ENCODE measurements around the gene PRKG1. TPM values are rescaled to one million over a fixed set of nuclear protein-coding genes. Genes with fewer than 3 reads are reported as not detected.

The PRKG1 gene
- total RNA-seq, 4 donors from 2014 or later: 24.0 to 89.1 (median 45.7) TPM

DNA sequence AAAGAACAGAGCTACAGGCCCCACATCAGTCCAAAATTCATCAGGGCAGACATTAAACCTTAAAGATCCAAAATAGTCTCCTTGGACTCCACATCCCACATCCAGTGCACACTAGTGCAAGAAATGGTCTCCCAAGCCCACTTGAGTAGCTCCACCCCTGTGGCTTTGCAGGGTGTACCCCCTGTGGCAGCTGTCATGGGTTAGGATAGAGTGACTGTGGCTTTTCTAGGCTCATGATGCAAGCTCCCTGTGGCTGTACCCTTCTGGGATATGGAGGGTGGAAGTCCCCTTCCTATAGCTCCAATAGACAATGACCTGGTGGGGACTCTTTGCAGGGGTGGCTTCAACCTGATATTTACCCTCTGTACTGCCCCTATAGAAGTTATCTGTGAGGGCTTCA, 1111.0 kb downstream of the PRKG1 start:
- DNase-seq: no peak
- TF ChIP-seq, protein P1, sequence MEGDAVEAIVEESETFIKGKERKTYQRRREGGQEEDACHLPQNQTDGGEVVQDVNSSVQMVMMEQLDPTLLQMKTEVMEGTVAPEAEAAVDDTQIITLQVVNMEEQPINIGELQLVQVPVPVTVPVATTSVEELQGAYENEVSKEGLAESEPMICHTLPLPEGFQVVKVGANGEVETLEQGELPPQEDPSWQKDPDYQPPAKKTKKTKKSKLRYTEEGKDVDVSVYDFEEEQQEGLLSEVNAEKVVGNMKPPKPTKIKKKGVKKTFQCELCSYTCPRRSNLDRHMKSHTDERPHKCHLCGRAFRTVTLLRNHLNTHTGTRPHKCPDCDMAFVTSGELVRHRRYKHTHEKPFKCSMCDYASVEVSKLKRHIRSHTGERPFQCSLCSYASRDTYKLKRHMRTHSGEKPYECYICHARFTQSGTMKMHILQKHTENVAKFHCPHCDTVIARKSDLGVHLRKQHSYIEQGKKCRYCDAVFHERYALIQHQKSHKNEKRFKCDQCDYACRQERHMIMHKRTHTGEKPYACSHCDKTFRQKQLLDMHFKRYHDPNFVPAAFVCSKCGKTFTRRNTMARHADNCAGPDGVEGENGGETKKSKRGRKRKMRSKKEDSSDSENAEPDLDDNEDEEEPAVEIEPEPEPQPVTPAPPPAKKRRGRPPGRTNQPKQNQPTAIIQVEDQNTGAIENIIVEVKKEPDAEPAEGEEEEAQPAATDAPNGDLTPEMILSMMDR (IDR thresholded peaks at IDR 0.05): no peak
- TF ChIP-seq POLR2A (IDR thresholded peaks at IDR 0.05): no peak

DNA sequence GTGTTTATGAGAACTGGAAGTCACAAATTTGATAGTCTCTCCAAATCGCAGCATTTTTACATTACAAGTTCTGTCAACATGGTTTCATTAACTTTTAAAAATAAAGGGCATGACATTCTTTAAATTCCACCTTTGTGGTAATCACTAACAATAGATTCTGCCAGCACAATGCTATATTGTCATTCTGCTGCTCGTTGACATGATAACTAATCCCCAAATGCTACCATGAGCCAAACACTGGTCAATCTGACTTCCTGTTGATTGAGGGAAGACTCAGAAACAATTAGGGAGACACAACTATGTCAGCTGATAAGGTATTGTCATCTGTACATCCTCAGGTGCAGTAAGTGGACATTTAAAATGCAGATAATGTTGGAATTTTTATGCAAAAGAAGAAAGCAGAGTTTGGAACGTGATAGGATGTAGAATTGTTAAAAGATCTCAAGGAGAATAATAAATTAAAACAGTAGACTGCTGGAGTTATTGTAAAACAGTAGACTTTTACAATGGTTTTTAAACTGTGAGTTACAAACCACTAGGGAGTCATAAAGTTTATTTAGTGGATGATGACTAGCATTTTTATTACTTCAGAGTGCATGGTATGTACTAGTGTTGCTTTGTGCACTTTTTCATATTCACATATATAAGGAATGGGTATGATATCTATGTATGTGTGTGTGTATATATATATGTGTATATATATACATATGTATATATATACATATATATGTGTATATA, 1113.4 kb downstream of the PRKG1 start:
- no peak for TF ChIP-seq POLR2A (IDR thresholded peaks at IDR 0.05)
- TF ChIP-seq, protein P1 (IDR thresholded peaks at IDR 0.05): no peak
- Histone ChIP-seq H3K27ac (no peak overlapping the region), H3K4me3 (no peak overlapping the region)

More for the DNA sequence above, 1111.0 kb downstream of the PRKG1 start:
- H3K36me3 ChIP-seq: no peaks in the 10 kb centered on the region
- no peak overlapping the region for H3K4me3 ChIP-seq
- H3K27me3 ChIP-seq: no peaks in the 10 kb centered on the region
- no peaks in the 10 kb centered on the region for H3K9me3 ChIP-seq
- no peak overlapping the region for H3K27ac ChIP-seq
- no peaks in the 10 kb centered on the region for H3K4me1 ChIP-seq

DNA sequence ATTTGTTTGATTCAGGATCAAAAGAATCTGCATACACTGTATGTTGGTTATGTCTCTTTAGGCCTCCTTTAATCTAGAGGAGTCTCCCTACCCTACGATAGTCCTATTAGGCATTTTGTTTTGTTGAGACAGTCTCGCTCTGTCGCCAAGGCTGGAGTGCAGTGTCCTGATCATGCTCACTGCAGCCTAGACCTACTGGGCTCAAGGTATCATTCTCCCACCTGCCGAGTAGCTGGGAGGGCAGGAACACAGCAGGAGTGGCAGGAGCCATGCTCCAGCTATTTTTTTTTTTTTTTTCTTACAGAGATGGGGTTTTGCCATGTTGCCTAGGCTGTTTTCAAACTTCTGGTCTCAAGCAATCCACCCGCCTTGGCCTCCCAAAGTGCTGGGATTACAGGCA, 1116.8 kb downstream of the PRKG1 start:
- DNase-seq: no peak
- Histone ChIP-seq H3K9me3 (no peaks in the 10 kb centered on the region), H3K27me3 (no peaks in the 10 kb centered on the region), H3K4me3 (no peak overlapping the region), H3K36me3 (no peaks in the 10 kb centered on the region), H3K4me1 (no peaks in the 10 kb centered on the region), H3K27ac (no peak overlapping the region)
- TF ChIP-seq, protein P1 (IDR thresholded peaks at IDR 0.05): no peak
- TF ChIP-seq POLR2A (IDR thresholded peaks at IDR 0.05): no peak

More for the DNA sequence above, 1113.4 kb downstream of the PRKG1 start:
- H3K27me3 ChIP-seq: no peaks in the 10 kb centered on the region
- H3K9me3 ChIP-seq: no peaks in the 10 kb centered on the region
- no peak for DNase-seq
- no peaks in the 10 kb centered on the region for H3K36me3 ChIP-seq
- no peaks in the 10 kb centered on the region for H3K4me1 ChIP-seq

DNA sequence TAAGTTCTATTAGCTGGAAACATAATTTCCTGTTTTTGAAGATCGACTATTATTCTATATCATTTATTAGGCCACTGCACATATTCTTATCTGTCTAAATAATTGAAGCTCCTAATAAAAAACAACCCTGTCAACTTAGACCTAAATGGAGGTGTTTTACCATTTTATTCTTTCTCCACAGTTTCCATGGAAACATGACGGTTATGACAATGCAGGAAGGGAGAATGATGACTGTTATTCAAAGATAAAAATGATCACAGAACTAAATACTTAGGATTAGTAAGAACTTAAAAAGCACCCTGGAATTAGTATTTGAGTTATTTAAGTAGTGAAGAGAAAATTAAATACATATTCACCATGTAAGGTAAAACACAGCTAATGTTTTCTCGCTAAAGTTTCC, 1119.9 kb downstream of the PRKG1 start:
- Histone ChIP-seq H3K27ac (no peak overlapping the region), H3K27me3 (no peaks in the 10 kb centered on the region), H3K4me1 (no peaks in the 10 kb centered on the region), H3K36me3 (no peaks in the 10 kb centered on the region), H3K9me3 (no peaks in the 10 kb centered on the region), H3K4me3 (no peak overlapping the region)
- DNase-seq: no peak
- TF ChIP-seq POLR2A (IDR thresholded peaks at IDR 0.05): no peak
- TF ChIP-seq, protein P1 (IDR thresholded peaks at IDR 0.05): no peak

DNA sequence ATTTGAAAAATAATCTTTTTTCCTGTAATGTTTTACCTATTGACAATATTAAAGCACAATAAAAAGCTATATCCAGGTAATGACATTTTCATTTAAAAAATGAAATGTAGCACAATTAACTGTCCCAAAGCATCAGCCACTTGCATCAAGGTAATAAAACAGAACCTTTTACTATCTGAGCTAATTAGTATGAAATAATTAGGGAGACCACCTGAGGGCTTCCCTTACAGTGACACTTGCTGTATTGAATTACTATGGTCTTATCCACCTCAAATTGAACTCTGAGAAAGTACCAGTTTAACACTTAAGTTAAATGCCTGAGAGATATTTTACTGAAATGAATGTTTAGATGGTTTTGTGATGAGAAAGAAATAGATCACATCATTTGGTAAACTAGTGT, 1120.4 kb downstream of the PRKG1 start:
- no peak for DNase-seq
- TF ChIP-seq, protein P1 (IDR thresholded peaks at IDR 0.05): no peak
- TF ChIP-seq POLR2A (IDR thresholded peaks at IDR 0.05): no peak
- Histone ChIP-seq H3K4me3 (no peak overlapping the region), H3K4me1 (no peaks in the 10 kb centered on the region), H3K36me3 (no peaks in the 10 kb centered on the region), H3K9me3 (no peaks in the 10 kb centered on the region), H3K27ac (no peak overlapping the region), H3K27me3 (no peaks in the 10 kb centered on the region)

Data from Peyer's patch (tissue), 4 donors.